ENCODE results near the gene RAD51B.

Gene RAD51B

DNA sequence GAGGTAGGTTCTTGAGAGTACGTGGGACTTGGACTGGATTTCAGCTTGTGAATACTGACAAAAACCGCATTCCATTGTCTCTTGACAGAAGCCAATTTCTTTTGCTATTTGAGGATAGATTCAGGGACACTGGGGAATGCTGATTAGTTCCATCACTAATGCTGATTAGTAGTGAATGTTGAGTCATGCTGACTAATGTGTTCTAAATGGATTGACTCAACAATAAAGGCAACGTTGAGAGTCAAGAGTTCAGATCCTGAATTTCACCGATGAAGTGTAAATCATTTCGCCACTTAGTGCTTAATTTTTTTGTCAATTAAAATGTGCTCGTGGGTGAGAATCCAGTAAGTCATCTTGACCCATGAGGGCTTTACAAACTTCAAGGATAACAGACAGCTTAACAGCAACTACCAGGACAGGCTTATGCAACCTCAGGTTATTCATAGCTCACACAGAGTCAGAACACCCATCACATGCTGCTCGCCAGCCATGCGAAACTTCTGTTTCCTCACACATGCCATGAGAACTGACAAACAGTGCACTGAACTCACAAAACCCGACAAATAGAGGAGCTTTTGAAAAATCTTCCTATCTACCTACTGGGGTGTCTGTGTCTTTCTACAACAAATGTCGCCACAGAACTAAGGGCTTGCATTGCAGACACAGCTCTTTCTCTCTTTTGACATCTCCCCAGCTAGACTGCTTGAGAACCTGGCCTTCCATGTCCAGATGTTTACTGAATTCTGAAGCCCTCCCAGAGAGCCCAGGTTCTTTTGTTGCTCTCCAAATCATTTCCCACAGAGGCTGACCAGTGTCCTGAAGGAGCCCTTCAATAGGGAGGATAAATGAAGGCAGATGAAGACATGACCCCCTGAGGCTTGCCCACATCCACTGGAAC, 656.9 kb downstream of the RAD51B start:
- no peak for DNase-seq (ENCODE audit: low read depth in 2 of 2)

DNA sequence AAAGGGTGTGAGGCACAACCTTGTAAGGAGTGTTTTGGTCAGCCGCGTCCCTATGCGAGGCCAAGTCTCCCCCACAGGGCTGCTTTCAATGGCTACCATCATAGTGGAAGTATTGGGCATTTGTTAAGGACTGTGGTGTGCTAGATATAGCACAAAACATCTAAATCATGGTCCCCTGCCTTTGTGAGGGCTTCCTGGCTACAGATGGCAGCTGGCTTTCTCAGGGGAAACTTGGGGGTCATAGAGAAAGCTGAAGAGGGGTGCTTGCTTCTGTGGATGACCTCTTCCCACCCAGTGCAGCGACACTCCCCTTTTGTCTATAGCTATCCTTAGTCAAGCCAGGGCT, 657.5 kb downstream of the RAD51B start:
- no peak for DNase-seq (ENCODE audit: low read depth in 2 of 2)

DNA sequence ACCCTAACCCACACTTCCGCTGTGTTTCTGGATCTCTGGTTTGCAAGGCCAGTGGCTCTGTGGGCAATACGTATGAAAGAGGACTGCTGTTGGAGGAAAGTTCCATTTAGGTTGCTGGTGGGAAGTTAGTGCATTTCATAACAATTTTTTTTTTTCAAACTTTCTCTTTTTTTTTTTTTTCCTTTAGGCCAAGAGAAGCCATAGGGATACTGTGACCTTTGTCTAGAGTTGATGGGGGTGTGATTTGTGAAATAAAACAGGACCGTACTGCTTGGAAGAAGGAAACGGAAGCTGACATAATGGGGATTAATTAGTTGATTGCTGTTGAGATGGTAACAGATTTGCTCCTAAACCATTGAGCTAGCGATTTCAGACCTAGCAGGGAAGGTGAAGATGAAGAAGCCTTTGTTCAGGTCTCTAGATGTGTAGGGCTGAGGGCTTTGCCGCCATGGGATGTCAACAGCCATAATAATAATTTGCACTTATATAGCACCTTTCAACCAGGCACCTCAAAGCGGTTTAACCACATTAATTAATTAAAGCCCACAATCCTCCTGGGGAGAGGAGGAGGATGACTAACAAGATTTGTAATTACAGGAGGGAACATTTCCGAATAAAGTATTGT, 658.0 kb downstream of the RAD51B start:
- no peak for DNase-seq (ENCODE audit: low read depth in 2 of 2)

DNA sequence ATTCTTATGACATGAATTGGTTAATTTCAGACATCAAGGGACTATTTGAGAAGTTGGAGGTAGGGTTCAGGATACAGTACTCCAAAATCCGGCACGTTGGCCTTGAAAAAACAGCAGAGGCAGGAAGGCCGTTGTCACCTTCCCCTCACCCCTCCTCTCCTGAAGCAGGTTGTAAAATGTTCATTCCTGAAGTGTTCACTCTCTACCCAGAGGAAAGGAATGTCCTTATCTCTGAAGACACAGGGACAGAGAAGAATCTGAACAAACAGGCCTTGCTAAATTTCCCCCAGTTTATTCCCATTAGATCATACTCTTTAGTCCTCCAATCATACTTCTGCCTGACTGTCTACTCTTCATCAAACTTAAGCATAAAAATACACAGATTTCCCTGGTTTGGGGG, 659.7 kb downstream of the RAD51B start:
- no peak for DNase-seq (ENCODE audit: low read depth in 2 of 2)

DNA sequence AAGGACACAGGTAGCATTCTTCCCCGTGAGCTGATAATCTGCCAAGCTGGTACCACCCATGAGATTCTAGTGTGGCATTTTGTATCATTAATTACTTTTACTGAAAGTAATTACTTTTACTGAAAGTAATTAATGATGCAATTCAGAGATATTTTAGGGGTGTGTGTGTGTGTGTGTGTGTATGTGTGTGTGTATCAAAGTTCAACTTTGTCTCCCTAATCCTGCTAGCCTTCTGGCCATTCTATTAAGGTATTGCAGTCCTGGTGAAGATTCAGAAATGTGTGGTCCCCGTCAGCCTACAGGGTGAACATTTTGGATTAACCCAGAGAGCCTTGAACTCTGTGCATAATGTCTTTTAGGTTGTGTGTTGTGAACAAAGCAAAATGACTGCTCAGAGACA, 662.4 kb downstream of the RAD51B start:
- DNase-seq (ENCODE audit: low read depth in 2 of 2), result no peak

DNA sequence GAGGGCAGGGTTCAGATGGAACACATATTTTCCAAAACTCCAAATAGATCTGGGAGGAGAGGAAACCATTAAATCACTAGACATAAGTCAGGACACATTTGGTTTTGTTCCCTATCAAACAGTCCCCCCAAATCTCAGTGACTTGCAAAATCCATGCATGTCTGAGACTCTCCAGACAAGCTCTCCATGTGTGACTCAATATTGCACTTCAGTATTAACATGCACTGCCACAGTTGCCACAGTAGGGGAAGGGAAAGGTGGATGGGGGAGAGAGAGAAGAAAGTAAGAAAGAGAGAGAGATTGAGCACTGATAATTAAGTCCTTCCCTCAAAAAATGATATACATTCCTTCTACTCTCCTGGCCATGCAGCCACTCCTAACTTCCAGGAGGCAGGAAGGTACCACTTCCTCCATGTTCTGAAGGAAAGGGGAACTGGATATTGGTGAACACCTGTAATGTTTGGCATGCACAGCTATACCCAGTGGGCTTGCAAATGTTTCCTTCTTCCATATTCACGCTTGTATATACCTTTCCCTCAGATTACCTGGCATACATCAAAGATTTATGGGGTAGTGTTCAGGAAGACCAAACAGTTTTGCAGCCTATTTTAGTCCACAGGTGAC, 663.3 kb downstream of the RAD51B start:
- DNase-seq (ENCODE audit: low read depth in 2 of 2), result no peak

DNA sequence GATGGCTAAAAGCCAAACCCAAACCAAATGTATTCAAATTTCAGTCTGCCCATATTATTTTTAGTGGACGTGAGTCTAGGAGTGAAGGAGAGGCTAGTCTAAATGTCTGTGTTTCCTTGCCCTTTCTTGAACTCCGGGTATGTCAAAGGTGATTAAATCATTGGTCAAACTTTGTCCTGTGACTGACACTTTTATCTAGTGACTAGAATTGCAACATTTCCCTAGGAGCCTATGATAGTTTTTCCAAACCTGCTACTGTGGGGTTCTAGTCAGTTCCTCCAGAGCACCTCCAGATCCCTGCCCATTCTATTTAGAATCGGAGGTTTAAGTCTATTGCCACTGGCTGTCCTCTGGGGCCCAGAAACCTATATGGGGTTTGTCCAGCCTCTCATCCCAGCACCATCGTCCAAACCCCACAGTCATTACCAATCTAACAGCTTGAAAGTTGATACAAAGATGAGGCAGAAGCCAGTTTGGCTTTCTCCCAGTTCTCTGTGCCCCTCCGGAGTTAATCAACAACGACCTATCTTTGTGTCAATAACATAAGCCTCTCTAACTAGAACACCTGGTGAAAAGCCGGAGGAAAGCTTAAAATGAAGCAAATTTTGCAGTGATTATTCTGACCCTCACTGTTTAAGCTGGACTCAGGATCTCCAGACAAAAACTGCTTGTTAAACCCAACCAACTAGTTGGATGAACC, 666.6 kb downstream of the RAD51B start:
- no peak for DNase-seq (ENCODE audit: low read depth in 2 of 2)

DNA sequence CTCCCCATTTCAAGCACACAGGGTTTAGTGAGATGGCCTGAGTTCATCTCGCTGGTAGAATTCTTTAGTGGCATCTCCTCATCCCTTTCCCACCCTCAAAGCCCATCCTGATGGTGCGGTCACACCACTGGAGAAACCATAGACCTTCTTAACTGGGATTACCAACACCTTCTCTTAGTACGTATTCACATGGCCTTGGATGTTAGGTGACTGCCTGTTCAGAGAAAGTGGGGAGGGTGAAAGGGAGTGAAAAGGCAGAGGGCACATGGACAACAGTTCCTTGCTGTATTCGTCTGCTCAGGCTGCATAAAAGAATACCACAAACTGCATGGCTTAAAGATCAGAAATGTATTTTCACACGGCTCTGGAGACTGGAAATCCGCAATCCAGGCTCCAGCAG, 667.2 kb downstream of the RAD51B start:
- DNase-seq (ENCODE audit: low read depth in 2 of 2), result no peak

DNA sequence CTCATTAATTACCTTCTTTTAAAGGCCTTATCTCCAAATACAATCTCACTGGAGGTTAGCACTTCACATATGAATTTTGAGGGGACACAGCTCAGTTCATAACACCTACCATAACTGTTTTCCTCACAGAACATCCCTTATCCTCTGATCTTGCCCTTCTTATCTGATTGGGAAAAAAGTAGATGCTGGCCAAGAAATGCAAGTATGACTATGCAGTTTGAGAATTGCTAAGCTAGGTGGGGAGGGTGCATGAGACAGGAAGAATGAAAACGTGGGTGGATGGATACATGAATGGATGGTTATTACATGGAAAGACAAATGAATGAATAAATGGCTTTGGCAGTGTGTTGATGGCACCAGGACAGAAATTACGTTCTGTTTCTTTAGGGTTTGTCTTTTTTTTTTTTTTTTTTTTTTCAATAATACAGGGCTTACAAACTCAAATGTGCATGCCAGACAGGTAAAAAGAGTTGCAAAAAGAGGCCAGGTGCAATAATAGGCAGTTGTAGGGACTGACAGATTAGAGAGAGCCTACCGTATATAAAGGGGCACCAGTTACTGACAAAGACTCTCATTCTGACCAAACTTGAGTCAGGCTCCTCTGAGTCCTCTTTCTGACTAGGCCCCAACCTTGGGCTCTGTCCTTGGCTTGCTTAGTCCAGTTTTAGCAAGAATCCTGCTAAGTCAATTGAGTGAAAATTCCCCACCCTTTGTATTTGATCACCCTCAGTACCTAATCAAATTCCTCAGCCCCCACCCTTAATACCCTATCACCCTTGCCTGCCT, 668.4 kb downstream of the RAD51B start:
- DNase-seq (ENCODE audit: low read depth in 2 of 2), result no peak

DNA sequence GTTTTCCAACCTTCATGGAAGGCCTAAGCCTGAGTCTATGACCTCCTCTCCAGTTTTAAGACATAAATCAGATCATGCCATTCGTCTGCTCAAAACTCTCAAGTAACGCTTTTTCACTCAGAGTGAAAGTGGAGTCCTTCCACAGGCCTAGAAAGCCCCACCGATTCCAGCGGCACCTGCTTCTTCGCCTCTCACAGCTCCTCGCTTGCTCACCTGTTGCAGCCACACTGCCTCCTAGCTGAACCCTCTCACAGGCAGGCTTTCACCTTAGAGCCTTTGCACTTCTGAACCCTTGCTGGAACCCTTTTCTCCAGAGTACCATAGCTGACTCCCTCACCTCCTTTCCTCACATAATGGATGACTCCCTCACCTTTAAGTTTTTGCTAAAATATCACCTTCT, 672.2 kb downstream of the RAD51B start:
- no peak for DNase-seq (ENCODE audit: low read depth in 2 of 2)

DNA sequence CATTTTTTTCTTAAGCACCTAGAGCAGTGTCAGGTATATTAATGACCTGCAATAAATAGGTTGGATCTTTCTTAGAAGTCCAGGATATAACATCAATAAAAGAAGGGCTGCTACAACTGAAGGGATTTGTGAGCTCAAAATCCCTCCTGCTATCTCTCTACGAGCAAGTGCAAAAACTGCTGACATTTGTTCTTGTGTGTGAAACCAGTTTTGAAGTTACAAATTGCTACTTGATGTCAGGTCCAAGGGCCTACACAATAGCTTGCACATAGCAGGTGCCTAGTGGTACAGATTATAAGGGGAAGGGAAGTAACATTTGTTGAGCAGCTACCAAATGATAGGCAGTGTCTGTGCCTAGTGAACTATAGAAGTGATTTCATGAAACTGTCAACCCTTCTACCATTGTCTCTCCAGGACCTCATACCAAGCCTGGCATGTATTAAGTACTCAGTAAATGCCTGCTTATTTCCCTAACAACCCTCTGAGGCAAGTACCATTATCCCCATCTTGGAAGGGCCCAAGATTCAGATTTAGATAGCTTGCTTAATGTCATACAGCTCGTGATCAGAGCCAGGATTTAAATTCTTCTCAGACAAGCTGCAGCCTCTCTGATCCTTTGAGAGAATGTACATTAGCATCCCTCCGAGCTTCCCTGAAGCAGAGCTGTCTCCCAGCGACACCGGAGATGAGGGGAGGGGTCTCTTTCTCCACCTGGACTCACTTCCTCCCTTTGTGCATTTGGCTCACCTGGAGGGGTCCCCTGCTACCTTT, 673.0 kb downstream of the RAD51B start:
- no peak for DNase-seq (ENCODE audit: low read depth in 2 of 2)

DNA sequence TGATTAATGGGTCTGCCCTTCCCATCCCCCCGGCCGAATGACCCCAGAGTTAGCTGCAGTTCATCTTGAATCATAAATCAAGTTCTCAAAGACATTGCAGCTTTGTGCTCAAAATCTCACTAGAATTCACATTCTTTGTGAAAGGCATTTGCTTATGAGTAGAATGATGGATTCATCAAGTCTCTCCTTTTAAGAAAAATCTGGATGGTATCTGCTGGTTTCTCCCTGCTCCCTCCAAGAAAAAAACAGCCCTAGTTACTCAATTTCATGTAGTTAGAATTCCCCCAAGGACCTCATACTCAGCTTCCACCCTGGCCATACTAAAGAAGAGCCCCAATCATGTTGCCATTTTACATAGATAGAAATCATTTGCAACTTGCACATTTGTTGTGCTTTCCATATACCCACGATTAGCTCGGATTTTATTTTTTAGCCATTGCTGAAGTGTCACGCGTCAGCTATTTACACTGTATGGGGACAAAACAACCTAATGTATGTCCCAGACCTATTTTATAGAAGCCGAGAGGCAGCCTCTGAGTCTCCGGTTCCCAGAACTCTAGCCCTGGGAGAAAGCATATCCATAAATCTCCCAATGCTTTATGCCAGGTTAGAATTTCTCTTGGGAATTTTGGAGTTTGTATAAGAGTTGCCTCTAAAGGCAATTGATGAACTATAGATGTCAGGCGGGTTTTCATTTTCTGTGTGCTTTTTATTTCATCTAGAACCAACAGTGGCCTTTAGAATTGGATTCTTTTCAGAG, 673.8 kb downstream of the RAD51B start:
- DNase-seq (ENCODE audit: low read depth in 2 of 2), result no peak

DNA sequence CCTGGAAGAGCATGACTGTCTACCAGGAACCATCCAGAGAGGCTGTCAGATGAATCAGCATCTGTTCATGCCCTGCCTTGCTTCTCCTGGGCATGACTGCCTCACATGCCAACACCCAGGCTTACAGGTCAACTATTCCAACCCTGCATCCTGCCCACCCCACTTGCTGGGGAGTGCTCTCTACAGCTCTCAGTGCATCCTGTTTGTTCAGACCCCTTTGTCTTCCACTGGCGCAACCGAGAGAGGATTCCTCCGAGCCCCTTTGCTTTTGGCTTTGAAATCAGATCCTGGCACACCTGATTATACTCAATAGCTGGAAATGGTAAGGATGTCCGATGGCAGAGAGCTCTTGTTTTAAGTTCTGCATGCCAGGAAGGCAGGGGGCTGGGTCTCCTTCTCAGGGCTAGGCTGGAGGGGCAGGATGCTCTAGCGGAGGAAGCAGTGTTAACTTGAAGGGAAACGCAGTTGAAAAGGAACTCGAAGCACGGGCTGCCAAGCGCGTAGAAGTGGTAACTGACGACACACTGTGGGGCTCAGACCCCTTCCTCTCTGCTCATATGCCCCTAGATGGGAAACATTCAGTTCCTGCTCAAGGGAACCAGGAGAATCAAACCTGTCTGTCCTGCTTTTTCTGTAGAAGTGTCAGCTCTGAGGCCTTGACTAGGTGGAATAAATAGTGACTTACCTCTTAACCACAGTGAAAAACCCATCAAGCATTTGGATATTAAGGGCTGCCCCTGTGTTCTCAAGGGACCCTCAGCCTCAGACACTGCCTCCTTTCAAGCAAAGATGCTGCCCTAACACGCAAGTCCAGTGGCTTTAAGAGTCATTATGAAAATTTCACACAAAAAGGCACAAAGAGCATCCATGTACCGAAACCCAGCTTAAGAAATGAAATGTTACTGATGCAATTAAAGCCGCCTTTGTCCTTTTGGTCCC, 675.8 kb downstream of the RAD51B start:
- DNase-seq (ENCODE audit: low read depth in 2 of 2), result no peak

DNA sequence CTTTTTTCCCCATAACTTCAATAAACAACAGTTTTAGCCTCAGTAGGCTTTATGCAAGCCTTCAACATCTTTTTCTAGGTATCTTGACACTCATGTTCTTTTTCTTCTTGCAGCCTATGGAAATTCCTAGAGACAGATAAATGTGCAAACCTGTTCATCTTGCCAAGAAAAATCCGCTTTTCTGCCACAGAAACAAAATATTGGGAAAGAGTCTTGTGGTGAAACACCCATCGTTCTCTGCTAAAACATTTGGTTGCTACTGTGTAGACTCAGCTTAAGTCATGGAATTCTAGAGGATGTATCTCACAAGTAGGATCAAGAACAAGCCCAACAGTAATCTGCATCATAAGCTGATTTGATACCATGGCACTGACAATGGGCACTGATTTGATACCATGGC, 677.4 kb downstream of the RAD51B start:
- no peak for DNase-seq (ENCODE audit: low read depth in 2 of 2)

DNA sequence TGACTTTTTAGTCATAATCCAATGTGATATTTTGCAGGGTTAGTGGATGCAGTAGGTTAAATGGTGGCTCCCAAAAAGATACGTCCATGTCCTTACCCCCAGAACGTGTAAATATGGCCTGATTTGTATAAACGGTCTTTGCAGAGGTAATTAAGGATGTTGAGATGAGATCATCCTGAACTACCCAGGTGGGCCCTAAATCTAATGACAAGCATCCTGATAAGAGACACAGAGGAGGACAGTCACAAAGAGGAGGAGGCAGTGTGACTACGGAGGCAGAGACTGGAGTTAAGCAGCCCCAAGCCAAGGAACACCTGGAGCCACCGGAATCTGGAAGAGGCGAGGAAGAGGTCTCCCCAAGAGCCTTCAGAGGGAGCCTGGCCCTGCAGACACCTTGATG, 679.9 kb downstream of the RAD51B start:
- DNase-seq (ENCODE audit: low read depth in 2 of 2), result no peak

DNA sequence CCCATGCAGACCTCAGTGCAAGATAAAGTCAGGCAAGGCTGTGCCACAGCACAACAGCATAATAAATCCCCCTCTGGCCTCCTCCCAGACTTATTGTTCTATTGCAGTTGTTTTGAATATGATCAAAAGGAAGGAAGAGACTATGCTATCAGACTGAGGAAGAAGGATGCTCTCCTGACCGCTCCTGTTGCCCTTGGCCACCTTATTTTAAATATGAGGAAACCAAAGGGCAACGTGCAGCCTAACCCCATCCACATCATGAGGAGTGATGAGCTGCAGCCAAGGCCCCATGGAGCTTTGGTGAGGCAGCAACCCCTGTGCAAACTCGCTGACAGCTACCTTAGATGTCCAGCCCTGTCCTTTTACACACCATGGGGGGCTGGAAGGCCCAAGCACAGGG, 681.6 kb downstream of the RAD51B start:
- no peak for DNase-seq (ENCODE audit: low read depth in 2 of 2)

DNA sequence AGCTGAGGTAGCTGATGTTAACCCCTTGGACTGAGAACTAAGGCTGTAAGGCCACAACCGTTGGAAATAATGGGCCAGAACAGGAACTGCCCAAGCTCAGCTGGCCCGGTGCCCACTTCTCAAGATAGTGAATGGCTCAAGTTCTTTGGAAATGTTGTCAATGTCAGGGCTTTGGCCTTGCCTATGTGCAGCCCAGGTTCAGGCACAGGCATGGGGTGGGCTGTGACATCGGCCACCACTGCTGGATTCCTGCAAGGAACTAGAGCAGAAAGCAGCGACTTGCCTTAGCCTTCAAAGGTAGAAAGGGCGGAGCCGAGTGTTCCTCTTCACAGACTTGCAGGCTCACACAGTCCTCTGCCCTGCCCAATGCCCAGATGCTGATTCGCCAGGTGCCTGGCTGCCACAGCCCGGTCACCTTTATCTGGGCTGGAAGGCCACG, 682.1 kb downstream of the RAD51B start:
- no peak for DNase-seq (ENCODE audit: low read depth in 2 of 2)

DNA sequence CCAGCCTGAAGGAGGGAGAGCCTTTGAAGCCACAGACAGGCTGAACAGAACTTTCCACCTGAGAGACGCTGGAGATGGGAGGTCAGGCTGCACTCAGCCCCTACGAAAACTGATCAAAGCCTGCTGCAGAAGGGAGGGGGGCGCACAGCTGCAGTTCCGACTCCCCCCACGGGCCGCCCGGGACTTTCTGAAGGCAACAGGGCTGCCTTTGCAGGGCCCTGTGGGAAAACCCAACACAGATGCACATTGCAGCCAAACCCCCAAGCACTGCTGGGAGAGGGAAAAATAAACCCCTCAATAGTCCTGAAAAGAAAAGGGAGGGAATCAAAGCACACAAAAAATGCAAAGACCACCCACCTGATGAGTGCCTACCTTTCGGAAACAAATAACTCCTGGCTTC, 682.7 kb downstream of the RAD51B start:
- DNase-seq (ENCODE audit: low read depth in 2 of 2), result no peak

All from stimulated activated CD4-positive, alpha-beta T cell treated with anti-CD3 and anti-CD28 coated beads, Interleukin-12 subunit alpha, Interleukin-12 subunit beta, amount 100 ng/mL, for 24 hours (primary cell).